Activated naive CD8-positive, alpha-beta T cell treated with anti-CD3 and anti-CD28 coated beads for 36 hours (primary cell): ENCODE results near the gene FKBP3. TPM values are rescaled to one million over a fixed set of nuclear protein-coding genes. Genes with fewer than 3 reads are reported as not detected.
"Not testable (repeated sequence)": the region's sequence is repeated elsewhere in the genome, so short reads cannot be mapped to it uniquely, and the experiment has no call there.

ENCODE experiments used
- DNase-seq: peaks from one replicate; pipeline ENCODE4 v3.0.0; 2021
- H3K27ac Mint-ChIP-seq: one replicate; pipeline ENCODE4 v1.8.0; 2022; ENCODE audit warnings: mild to moderate bottlenecking, moderate library complexity, mixed read lengths
- H3K27me3 Mint-ChIP-seq: one replicate; pipeline ENCODE4 v1.8.0; 2022; ENCODE audit warnings: mild to moderate bottlenecking, mixed read lengths
- H3K36me3 Mint-ChIP-seq: one replicate; pipeline ENCODE4 v1.8.0; 2021; ENCODE audit warnings: mild to moderate bottlenecking, mixed read lengths
- H3K4me1 Mint-ChIP-seq: one replicate; pipeline ENCODE4 v1.8.0; 2021; ENCODE audit warnings: mixed read lengths
- H3K4me3 Mint-ChIP-seq: one replicate; pipeline ENCODE4 v1.8.0; 2022; ENCODE audit warnings: mild to moderate bottlenecking, moderate library complexity, mixed read lengths
- H3K9me3 Mint-ChIP-seq: one replicate; pipeline ENCODE4 v1.8.0; 2022; ENCODE audit warnings: mixed read lengths
- total RNA-seq, 2 experiments: library from RNA; stranded (reverse); gene quantifications; one replicate each; pipeline ENCODE4 v1.2.3, GENCODE V29; 2021

Gene FKBP3
- total RNA-seq, 2 experiments from 2014 or later, result 70.2 to 75.6 TPM

DNA sequence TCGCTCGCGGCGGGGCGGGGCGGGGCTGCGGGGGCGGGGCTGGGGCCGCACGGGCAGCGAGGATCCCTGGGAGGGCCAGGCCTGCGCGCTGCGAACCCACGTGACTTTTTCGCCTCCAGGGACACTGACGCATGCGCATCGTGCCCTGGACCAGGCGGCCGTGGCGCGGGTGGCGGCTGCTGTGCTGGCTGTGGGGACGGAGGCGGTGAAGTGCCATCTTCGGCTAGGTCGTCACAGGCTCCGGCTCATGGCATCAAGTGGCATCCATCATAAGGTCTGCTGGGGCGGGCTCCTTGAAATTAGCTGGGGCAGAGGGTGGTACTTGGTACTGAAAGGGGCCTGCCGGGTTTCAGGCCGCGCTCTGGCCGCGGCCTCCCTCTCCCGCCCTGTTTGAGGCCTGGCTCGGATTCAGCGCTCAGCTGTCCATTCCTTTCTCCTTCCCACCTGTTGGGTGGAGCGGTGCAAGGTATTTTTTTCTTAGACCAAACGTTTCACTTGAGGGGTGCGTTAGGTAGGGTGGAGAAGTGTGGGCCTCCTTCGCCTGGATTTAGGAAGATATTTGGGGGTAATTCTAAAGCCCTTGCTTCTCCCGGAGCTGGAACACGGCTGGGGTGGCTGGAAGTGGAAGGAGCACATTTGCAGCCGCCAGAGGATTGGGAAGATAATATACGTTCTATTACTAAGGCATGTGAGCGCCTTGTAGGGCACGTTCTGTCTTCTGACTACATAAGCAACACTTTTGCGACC lies 50.1 kb downstream of the FKBP3 start, which contains the start of gene PRPF39:
Gene PRPF39, plus strand, starts transcription at position 141 of the 747 bp plus-strand sequence. CDS start 11,124 bp downstream, outside the sequence.
- peaks cover 29% of the 10 kb centered on the region for H3K36me3 Mint-ChIP-seq
- peak; percentile 97 for DNase-seq
- peak within 1 kb of the TSS; percentile 97 for H3K27ac Mint-ChIP-seq
- H3K27me3 Mint-ChIP-seq, result no peaks in the 10 kb centered on the region
- no peaks in the 10 kb centered on the region for H3K9me3 Mint-ChIP-seq
- peaks cover 45% of the 10 kb centered on the region for H3K4me1 Mint-ChIP-seq
- peak within 1 kb of the TSS; percentile 97 for H3K4me3 Mint-ChIP-seq

DNA sequence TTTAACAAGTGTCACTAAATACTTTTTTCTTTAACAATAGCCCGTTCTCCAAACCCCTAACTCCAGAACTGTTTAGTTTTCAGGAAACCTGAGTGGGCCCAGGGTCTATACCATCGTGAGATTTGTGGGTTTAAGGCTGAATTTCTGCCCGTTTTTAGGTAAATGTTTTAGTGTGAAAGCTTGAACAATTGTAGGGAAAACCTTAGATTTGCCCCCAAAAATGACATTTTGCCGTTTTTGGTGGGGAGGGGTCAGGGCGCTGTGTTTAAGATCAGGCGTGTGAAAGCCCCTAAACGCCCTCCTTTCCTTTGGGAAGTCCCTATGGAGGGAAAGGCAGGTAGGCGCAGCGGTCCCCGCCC lies 50.7 kb downstream of the FKBP3 start:
- no peak for DNase-seq
- Mint-ChIP-seq H3K4me1 (peaks cover 40% of the 10 kb centered on the region), H3K9me3 (no peaks in the 10 kb centered on the region), H3K27me3 (no peaks in the 10 kb centered on the region), H3K27ac (peak overlapping the region; percentile 81), H3K4me3 (peak overlapping the region; percentile 71), H3K36me3 (peaks cover 29% of the 10 kb centered on the region)

DNA sequence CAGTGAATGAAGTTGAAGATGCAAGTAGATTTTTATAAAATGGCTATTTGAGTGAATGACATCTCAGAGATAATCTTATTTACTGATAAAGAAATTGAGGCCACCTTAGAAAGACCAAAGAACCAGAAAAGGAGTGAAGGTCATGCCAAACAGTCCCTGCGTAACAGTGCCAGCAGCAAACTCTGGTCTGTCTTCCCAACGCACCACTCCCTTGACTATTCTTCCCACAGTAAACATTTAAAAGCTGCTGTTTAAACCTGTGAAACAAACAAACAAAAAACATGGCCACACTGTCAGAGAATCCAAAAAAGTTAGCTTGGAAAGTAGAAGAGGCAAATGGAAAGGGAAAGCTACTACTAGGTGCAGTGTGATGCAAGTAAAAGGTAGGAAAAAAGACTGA lies 51.9 kb downstream of the FKBP3 start:
- Mint-ChIP-seq H3K27ac (no peak overlapping the region), H3K9me3 (no peaks in the 10 kb centered on the region), H3K4me1 (peaks cover 31% of the 10 kb centered on the region), H3K36me3 (peaks cover 25% of the 10 kb centered on the region), H3K27me3 (no peaks in the 10 kb centered on the region), H3K4me3 (no peak overlapping the region)
- no peak for DNase-seq

DNA sequence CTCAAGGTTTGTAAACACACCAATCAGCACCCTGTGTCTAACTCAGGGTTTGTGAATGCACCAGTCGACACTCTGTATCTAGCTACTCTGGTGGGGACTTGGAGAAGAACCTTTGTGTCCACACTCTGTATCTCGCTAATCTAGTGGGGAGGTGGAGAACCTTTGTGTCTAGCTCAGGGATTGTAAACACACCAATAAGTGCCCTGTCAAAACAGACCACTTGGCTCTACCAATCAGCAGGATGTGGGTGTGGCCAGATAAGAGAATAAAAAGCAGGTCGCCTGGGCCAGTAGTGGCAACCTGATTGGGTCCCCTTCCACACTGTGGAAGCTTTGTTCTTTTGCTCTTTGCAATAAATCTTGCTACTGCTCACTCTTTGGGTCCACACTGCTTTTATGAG lies 53.2 kb downstream of the FKBP3 start:
- Mint-ChIP-seq H3K4me1 (peaks cover 20% of the 10 kb centered on the region), H3K36me3 (peaks cover 16% of the 10 kb centered on the region)
- not testable (repeated sequence) for H3K9me3 Mint-ChIP-seq, H3K27ac Mint-ChIP-seq, H3K4me3 Mint-ChIP-seq, H3K27me3 Mint-ChIP-seq, DNase-seq

DNA sequence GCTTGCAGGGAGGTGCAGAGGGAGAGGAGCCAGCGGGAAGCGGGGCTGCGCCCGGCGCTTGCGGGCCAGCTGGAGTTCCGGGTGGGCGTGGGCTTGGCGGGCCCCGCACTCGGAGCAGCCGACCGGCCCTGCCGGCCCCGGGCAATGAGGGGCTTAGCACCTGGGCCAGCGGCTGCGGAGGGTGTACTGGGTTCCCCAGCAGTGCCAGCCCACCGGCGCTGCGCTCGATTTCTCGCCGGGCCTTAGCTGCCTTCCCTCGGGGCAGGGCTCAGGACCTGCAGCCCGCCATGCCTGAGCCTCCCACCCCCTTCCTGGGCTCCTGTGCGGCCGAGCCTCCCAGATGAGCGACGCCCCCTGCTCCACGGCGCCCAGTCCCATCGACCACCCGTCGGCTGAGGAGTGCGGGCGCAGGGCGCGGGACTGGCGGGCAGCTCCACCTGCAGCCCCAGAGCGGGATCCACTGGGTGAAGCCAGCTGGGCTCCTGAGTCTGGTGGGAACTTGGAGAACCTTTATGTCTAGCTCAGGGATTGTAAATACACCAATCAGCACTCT lies 53.8 kb downstream of the FKBP3 start:
- not testable (repeated sequence) for H3K4me3 Mint-ChIP-seq, H3K27me3 Mint-ChIP-seq, DNase-seq, H3K9me3 Mint-ChIP-seq, H3K27ac Mint-ChIP-seq
- H3K36me3 Mint-ChIP-seq, result peaks cover 13% of the 10 kb centered on the region
- peaks cover 14% of the 10 kb centered on the region for H3K4me1 Mint-ChIP-seq

DNA sequence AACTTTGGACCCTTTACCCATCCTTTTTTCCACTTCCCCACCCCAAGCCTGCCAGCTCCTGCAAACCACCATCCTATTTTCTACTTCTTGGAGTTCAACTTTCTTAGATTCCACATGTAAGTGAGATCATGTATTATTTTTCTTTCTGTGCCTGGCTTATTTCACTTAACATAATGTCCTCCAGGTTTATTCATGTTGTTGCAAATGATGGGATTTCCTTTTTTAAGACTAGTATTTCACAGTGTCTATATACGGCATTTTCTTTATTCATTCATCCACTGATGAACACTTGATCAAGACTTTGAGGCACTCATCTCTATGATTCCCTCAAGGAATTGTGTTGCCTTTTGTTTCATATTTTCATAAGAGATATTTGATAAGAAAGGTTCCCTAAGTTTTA lies 56.0 kb downstream of the FKBP3 start:
- no peaks in the 10 kb centered on the region for H3K9me3 Mint-ChIP-seq
- peaks cover 3% of the 10 kb centered on the region for H3K4me1 Mint-ChIP-seq
- H3K36me3 Mint-ChIP-seq, result no peaks in the 10 kb centered on the region
- no peaks in the 10 kb centered on the region for H3K27me3 Mint-ChIP-seq
- no peak overlapping the region for H3K4me3 Mint-ChIP-seq
- DNase-seq, result no peak
- H3K27ac Mint-ChIP-seq, result no peak overlapping the region

DNA sequence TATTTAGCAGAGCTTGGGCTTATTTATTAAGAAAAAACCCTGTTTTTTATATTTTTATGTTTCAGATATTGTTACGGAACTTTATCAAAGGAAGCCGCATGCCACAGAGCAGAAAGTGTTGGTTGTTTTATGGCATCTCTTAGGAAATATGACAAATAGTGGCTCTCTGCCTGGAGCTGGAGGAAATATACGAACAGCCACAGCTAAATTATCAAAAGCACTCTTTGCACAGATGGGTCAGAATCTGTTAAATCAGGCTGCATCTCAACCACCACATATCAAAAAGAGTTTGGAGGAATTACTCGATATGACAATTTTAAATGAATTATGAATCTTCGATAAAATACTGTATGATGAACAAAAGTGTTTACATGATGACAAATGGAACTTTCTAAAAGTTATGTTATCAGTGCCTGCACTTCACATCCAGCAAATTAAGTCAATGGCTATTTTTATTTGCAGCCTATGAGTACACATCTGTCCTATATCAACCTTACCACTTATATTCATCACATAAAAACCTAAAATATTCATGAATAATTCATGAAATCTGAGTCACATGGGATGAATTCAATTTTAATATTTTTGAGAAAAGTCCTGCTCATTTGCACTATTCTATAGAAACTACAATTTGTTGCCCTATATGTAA lies 60.9 kb downstream of the FKBP3 start:
- Mint-ChIP-seq H3K27ac (no peak overlapping the region), H3K27me3 (no peaks in the 10 kb centered on the region), H3K9me3 (no peaks in the 10 kb centered on the region), H3K36me3 (peaks cover 2% of the 10 kb centered on the region), H3K4me3 (no peak overlapping the region), H3K4me1 (no peaks in the 10 kb centered on the region)
- DNase-seq, result no peak

DNA sequence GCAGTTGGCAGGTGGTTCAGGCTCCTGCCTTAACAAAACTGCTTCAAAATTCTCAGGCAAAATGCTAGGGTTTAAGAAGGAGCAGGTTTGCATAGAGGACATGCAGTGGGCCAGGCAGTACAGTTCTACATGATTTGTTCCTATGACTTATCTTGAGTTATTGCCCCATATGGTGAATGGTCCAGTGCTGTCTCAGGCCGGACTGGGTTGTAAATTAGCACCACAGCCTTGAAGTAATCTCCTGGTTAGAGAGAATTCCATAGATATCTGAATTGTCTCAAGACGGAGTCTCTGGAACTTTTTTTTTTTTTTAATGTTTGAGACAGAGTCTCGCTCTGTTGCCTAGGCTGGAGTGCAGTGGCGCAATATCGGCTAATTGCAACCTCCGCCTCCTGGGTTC lies 62.2 kb downstream of the FKBP3 start:
- H3K4me1 Mint-ChIP-seq, result no peaks in the 10 kb centered on the region
- no peak overlapping the region for H3K27ac Mint-ChIP-seq
- H3K4me3 Mint-ChIP-seq, result no peak overlapping the region
- no peak for DNase-seq
- H3K36me3 Mint-ChIP-seq, result peaks cover 2% of the 10 kb centered on the region
- H3K9me3 Mint-ChIP-seq, result no peaks in the 10 kb centered on the region
- no peaks in the 10 kb centered on the region for H3K27me3 Mint-ChIP-seq

DNA sequence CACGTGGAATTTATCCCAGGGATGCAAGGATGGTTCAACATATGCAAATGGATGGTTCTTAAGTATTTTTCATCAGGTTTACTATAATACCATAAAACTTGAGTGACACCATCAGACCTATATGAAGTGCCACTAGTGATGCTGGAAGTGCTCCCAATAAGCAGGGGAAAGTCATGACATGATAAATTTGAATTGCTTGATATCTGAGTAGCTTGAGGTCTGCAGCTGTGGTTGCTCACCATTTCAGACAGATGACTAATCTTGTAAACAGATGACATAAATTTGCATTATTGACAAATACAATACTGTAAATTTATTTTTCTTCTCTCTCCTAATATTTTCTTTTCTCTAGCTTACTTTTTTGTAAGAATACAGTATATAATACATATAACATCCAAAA lies 64.1 kb downstream of the FKBP3 start:
- no peaks in the 10 kb centered on the region for H3K27me3 Mint-ChIP-seq
- DNase-seq, result no peak
- H3K36me3 Mint-ChIP-seq, result peaks cover 2% of the 10 kb centered on the region
- no peaks in the 10 kb centered on the region for H3K9me3 Mint-ChIP-seq
- H3K4me3 Mint-ChIP-seq, result no peak overlapping the region
- no peak overlapping the region for H3K27ac Mint-ChIP-seq
- H3K4me1 Mint-ChIP-seq, result no peaks in the 10 kb centered on the region

DNA sequence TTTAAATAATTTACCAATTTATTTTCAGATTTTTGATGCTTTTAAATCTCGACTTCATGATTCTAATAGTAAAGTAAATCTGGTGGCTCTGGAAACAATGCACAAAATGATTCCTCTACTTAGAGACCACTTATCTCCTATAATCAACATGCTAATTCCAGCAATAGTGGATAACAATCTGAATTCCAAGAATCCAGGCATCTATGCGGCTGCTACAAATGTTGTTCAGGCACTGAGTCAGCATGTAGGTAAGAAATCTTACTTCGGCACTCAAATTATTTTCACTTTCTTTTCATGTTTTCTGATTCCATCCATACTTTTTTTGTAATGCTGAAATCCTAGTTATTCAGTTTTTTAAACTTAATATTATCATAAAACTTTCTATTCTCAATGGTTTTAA lies 65.9 kb downstream of the FKBP3 start:
- H3K36me3 Mint-ChIP-seq, result peaks cover 9% of the 10 kb centered on the region
- DNase-seq, result no peak
- H3K9me3 Mint-ChIP-seq, result no peaks in the 10 kb centered on the region
- H3K4me3 Mint-ChIP-seq, result no peak overlapping the region
- H3K4me1 Mint-ChIP-seq, result peaks cover 2% of the 10 kb centered on the region
- no peak overlapping the region for H3K27ac Mint-ChIP-seq
- no peaks in the 10 kb centered on the region for H3K27me3 Mint-ChIP-seq

DNA sequence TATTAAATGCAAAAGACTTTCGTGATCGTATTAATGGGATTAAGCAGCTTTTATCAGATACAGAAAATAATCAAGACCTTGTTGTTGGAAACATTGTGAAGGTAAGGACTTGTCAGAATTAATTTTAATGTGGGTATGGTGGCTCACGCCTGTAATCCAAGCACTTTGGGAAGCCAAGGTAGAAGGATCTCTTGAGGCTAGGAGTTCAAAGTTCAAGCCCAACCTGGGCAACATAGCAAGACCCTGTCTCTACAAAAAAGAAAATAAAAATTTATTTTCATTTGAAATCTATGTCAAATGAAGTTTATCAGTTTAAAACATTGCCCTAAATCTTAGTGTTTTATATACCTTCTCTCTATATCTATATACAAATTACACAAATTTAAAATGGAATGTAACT lies 67.6 kb downstream of the FKBP3 start:
- DNase-seq, result no peak
- Mint-ChIP-seq H3K9me3 (no peaks in the 10 kb centered on the region), H3K4me1 (peaks cover 2% of the 10 kb centered on the region), H3K4me3 (no peak overlapping the region), H3K27ac (no peak overlapping the region), H3K36me3 (peaks cover 9% of the 10 kb centered on the region), H3K27me3 (no peaks in the 10 kb centered on the region)

DNA sequence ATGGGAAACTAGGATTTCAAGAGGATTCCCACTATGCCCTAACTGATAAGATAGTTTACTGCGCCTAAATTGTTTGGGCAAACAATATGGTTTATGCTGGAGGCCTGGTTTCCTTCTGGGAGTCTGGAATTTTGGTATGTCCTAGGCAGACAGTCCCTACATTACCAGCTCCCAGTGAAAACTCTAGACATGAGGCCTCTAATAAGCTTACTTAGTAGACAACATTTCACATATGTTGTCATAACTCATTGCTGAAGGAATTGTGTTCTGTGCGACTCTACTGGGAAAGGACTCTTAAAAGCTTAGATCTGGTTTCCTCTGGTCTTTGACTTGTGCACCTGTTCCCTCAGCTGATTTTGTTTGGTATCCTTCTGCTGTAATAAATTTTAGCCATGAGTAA lies 68.3 kb downstream of the FKBP3 start:
- peaks cover 2% of the 10 kb centered on the region for H3K4me1 Mint-ChIP-seq
- no peaks in the 10 kb centered on the region for H3K9me3 Mint-ChIP-seq
- no peaks in the 10 kb centered on the region for H3K27me3 Mint-ChIP-seq
- no peak overlapping the region for H3K4me3 Mint-ChIP-seq
- DNase-seq, result no peak
- peaks cover 9% of the 10 kb centered on the region for H3K36me3 Mint-ChIP-seq
- no peak overlapping the region for H3K27ac Mint-ChIP-seq

Other genes starting within 250 kb of the FKBP3 start
- gene KLHL28, start 172.5 kb downstream of the FKBP3 start, total RNA-seq, result 10 to 100 TPM in 1 of 2 experiments, 1 to 10 TPM in 1; 9.7 to 11.0 TPM
- gene TOGARAM1, start 172.3 kb downstream of the FKBP3 start, total RNA-seq, result 1 to 10 TPM; 6.2 to 7.5 TPM
- gene PRPF39, start 50.4 kb downstream of the FKBP3 start, total RNA-seq, result 10 to 100 TPM; 45.4 to 46.8 TPM
- 10 to 100 TPM; 11.4 to 13.3 TPM for gene FANCM, start 1.4 kb upstream of the FKBP3 start, total RNA-seq
- gene MIS18BP1, start 118.7 kb upstream of the FKBP3 start, total RNA-seq, result 10 to 100 TPM; 37.6 to 40.7 TPM